ENCODE results near the gene MANF.
A peak's percentile ranks its signal among the peaks of the same experiment; 100 is the strongest.

The MANF gene

DNA sequence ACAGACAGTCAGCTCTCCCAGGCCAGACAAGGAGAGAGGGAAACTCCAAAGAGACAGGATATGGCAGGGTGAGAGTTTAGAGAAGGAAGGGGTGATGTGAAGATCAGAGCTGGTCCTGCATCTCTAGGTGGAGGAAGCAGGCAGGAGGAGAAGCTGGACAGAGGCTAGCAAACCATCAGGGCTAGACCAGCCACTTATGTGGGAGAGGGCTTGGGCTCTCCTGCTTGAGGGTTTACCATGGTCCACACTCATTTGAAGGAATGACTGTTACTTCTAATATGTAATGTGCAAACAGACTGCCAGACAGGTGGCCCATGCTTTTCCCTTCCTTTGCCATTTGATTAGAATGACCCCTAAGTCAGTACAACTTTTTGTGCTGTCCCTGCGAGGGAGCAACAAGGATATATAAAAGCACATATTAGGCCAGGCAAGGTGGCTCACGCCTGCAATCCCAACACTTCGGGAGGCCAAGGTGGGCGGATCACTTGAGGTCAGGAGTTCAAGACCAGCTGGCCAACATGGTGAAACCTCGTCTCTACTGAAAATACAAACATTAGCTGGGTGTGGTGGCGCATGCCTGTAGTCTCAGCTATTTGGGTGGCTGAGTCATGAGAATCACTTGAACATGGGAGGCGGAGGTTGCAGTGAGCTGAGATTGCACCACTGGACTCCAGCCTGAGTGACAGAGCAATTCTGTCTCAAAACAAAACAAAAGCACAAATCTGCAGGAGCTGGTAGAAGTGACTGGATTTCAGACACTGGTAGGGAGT lies 41.0 kb upstream of the MANF start:
- H3K4me3 ChIP-seq (ENCODE audit: low read depth, low read length), result no peak overlapping the region
- TF ChIP-seq, protein P1, sequence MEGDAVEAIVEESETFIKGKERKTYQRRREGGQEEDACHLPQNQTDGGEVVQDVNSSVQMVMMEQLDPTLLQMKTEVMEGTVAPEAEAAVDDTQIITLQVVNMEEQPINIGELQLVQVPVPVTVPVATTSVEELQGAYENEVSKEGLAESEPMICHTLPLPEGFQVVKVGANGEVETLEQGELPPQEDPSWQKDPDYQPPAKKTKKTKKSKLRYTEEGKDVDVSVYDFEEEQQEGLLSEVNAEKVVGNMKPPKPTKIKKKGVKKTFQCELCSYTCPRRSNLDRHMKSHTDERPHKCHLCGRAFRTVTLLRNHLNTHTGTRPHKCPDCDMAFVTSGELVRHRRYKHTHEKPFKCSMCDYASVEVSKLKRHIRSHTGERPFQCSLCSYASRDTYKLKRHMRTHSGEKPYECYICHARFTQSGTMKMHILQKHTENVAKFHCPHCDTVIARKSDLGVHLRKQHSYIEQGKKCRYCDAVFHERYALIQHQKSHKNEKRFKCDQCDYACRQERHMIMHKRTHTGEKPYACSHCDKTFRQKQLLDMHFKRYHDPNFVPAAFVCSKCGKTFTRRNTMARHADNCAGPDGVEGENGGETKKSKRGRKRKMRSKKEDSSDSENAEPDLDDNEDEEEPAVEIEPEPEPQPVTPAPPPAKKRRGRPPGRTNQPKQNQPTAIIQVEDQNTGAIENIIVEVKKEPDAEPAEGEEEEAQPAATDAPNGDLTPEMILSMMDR (IDR thresholded peaks at IDR 0.05; ENCODE audit: low read depth, low read length), result no peak
- peak; percentile 59 for DNase-seq (ENCODE audit: low read depth, low spot score)
- in situ Hi-C loops (cut with HindIII; ENCODE audit: low sequenced_read_pairs), result no loop called here

DNA sequence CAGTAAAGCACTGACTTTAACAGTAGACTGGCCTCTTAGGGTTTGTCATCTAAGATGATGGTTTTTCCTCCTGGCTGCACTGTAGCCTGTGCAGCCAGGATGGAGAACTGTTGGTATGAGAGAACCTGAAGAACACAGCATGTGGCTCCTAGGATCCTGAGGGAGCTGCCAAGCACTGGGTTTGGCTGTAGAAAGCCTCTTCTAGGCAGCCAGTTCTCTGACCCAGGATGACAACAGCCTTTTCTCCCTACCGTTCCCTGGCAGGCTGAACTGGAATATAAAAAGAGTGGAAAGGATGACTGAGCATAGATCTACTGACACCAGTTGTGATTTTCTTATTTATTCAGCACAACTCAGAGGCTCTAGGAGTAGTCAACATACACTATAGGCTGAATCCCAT lies 34.3 kb upstream of the MANF start:
- in situ Hi-C loops (cut with HindIII; ENCODE audit: low sequenced_read_pairs), result no loop called here
- DNase-seq (ENCODE audit: low read depth, low spot score), result no peak
- H3K4me3 ChIP-seq (ENCODE audit: low read depth, low read length), result no peak overlapping the region
- TF ChIP-seq, protein P1 (IDR thresholded peaks at IDR 0.05; ENCODE audit: low read depth, low read length), result no peak

DNA sequence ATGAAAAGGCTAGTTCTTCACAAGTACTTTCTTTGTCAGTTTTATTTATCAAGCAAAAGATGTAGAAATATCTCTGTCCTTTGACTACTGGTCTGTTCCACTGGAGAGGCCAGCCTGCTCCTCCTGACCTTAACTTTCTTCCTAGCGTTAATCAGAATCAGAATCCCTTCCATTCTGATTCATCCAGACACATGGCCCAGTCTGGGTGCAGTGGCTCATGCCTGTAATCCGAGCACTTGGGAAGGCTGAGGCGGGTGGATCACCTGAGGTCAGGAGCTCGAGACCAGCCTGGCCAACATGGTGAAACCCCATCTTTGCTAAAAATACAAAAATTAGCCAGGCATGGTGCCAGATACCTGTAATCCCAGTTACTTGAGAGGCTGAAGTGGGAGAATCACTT lies 32.0 kb upstream of the MANF start:
- TF ChIP-seq, protein P1 (IDR thresholded peaks at IDR 0.05; ENCODE audit: low read depth, low read length), result no peak
- in situ Hi-C loops (cut with HindIII; ENCODE audit: low sequenced_read_pairs), result no loop called here
- H3K4me3 ChIP-seq (ENCODE audit: low read depth, low read length), result no peak overlapping the region
- no peak for DNase-seq (ENCODE audit: low read depth, low spot score)

DNA sequence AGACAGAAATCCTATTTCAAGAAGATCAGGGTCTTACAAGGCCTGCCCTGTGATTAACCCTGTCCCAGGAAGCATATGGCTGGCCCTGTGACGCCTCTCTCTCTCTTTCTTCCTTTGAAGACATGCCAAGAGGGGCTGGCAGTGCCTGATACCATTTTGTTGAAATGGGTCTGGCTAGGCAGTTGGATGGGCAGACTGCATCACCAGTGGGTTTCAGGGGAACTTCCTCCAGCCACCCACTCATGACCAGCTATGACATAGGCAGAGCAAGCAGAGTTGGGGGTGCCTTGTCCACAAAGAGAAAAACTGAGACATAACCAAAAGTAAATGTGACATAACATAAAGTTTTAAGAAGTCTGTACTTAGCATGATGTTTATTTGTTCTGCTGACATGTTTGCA lies 31.4 kb upstream of the MANF start:
- TF ChIP-seq, protein P1 (IDR thresholded peaks at IDR 0.05; ENCODE audit: low read depth, low read length), result no peak
- DNase-seq (ENCODE audit: low read depth, low spot score), result no peak
- no peak overlapping the region for H3K4me3 ChIP-seq (ENCODE audit: low read depth, low read length)
- in situ Hi-C loops (cut with HindIII; ENCODE audit: low sequenced_read_pairs), result no loop called here

DNA sequence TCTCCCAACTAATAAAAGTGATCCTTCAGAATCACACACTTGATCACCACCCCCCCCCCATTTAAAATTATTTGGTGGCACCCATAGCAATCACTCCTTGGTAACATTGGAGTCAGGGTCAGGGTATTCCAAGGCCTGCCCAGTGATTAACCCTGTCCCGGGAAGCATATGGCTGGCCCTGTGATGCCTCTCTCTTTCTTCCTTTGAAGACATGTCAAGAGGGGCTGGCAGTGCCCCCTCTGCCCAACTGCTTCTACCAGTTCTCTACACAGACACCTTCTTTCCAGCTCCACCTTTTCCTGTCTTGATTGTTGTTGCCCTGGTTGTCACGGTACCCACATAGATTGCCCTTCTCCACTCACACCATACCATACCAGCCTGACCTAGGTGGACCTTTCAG lies 30.9 kb upstream of the MANF start:
- TF ChIP-seq, protein P1 (IDR thresholded peaks at IDR 0.05; ENCODE audit: low read depth, low read length), result no peak
- in situ Hi-C loops (cut with HindIII; ENCODE audit: low sequenced_read_pairs), result no loop called here
- DNase-seq (ENCODE audit: low read depth, low spot score), result no peak
- no peak overlapping the region for H3K4me3 ChIP-seq (ENCODE audit: low read depth, low read length)

DNA sequence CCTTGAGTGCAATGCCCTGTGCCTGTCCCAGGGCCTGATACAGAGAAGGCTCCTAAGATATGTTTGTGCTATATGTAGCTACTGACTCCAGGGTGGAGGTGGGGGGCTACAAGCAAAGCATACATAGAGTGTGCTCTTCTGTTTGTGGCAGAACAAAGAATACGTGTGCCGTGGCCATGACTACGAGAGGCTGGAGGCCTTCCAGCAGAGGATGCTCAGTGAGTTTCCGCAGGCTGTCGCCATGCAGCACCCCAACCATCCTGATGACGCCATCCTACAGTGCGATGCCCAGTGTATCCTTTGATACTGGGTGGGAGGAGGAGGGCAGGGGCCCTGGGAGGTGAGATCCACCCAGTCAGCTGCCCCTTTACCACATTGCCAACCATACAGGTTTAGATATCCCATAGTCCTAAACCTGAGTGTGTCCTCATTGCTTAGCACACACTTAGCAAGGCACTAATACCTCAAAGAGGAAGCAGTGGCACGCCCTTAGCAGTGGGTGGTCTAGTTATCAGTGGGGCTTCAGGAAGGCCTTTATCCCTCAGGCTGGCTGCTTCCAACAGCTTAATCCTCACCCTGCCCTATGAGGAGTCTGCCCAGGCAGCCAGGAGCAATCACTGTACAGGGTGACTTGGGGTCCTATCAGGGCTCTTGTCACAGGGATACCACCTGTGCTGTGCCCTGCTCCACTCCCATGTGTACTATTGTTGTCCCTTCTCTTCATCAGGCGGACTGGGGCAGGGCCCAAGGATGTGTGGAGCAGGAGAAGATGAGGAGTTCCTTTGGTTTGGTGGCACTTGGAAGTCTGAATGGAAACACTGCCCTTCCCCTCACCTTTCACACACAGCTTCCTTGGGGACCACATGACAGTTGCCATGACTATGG lies 30.1 kb upstream of the MANF start:
- TF ChIP-seq, protein P1 (IDR thresholded peaks at IDR 0.05; ENCODE audit: low read depth, low read length), result no peak
- H3K4me3 ChIP-seq (ENCODE audit: low read depth, low read length), result no peak overlapping the region
- in situ Hi-C loops (cut with HindIII; ENCODE audit: low sequenced_read_pairs), result no loop called here
- DNase-seq (ENCODE audit: low read depth, low spot score), result no peak

Measured in astrocyte of the spinal cord (primary cell).